Stimulated activated CD4-positive, alpha-beta T cell treated with anti-CD3 and anti-CD28 coated beads, Interleukin-2, amount 100 ng/mL, for 4 hours (primary cell): Measurements from ENCODE around the gene TM4SF18.
"Not testable (repeated sequence)": the region's sequence is repeated elsewhere in the genome, so short reads cannot be mapped to it uniquely, and the experiment has no call there.

Experiments
- DNase-seq: peaks from one replicate; pipeline ENCODE4 v3.0.0-alpha.2; 2020; ENCODE audit warnings: low read depth

Gene TM4SF18

GRCh38 chr3:149368674-149369497, 35.5 kb upstream of the TM4SF18 start:
- DNase-seq = no peak

DNA sequence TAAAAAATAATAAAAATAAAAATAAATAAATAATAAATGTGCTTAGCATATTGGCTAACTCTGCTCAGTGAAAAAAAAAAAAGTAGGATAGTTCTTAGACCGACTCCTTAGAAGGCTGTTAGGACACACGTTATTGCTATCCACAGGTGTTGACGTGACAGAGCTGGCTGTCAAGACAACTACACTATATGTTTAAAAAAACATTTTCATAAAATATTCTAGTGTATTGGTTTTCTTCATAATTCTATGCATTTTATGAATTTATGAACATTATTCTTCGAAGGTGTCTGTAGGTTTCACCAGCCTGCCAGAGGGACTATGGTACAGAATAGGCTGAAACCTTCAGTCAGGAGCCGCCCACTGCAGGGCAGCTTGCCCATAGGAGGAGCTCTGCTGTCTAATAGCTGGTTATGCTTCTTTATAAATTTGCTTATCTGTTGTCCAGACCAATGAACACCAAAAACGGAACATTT, 34.8 kb upstream of the TM4SF18 start:
- no peak for DNase-seq

DNA sequence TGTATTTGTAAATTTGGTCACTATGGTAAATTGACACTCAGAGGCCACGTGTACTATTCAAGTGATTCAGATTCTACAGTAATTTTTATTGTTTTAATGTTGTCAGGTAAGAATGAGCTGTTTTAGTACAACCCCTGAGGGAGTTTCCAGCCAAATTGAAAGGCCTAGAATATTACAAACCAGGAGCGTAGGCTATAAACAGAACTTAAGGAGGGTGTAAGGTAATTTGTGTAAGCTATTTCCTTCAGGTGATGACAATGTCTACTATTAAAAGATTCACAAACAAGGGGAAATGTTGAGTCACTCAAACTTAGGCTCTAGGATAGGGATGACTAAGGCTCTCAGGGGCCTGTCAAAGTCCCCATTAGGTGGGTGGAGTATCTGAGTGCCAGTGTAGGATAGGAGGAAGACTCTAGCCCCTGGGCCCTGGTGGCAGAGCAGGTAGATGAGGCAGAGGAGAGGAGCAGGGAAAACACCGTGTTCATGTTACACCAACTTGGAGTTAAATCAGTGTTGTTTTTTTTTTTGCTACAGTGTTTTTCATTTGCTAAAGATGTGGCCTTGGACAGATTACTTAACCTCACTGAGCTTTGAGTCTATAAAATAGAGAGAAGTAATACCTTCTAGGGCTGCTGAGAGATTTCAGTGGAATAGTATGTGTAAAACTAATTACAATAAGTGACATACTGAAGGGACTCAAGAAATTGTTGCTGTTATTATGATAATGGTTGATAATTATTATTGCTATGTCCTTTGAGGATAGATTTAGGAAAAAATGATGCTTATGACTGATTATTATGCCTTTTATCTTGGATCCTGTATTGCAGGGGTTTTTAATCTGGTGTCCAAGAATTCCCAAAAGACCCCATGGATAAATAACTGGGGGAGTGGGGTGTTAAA, 33.8 kb upstream of the TM4SF18 start:
- no peak for DNase-seq

DNA sequence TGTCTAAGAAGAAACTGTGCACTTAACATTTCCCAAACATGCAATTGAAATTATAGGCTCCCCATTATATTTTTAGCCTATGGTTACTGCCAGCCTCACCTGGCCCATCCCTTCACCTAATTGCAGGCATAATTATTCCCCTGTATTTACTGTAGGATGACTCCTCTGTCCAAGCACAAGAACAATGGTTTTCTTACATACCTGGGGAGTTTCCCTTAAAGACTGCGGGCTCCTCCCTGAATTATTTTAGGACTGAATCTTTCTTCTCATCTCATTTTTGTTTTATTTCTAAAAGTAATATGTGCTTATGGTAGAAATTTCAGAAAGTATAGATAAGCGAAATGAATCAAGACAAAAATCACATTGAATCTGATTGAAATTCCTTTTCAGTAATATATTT, 32.6 kb upstream of the TM4SF18 start:
- DNase-seq = no peak

GRCh38 chr3:149364624-149365023, 31.2 kb upstream of the TM4SF18 start:
- DNase-seq = no peak

GRCh38 chr3:149363053-149363452, 29.6 kb upstream of the TM4SF18 start:
- DNase-seq = no peak

DNA sequence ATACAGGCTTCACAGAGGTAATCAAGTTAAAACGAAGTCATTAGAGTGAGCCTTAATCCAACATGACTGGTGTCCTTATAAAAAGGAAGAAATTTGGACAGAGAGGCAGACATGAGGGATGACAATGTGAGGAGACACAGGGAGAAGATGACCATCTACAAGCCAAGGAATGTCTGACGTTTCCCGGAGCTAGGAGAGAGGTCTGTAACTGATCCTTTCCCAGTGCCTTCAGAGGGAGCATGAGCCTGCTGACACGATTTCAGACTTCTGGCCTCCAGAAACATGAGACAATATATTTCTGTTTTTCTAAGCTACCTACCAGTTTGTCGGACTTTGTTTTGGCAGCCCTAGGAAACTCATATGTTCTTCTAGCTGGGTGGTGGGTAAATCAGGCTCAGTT, 28.9 kb upstream of the TM4SF18 start:
- no peak for DNase-seq

DNA sequence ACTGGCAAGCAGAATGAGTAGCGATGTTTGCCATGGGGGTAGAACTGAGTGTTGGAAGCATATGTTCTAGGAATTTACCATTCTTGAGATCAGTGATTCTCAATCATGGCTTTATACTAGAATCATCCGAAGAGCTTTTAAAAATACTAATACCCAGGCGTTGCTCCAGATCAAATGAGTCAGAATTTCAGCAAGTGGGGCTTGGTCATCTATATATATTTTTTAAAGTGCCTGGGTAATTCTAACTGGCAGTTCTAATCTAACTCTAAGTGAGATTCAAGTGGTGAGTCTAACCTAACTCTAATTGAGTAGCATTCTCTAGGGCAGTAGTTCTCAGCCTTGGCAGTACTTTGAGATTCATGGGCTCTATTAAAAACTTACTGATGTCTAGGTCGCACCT, 23.2 kb upstream of the TM4SF18 start:
- no peak for DNase-seq

DNA sequence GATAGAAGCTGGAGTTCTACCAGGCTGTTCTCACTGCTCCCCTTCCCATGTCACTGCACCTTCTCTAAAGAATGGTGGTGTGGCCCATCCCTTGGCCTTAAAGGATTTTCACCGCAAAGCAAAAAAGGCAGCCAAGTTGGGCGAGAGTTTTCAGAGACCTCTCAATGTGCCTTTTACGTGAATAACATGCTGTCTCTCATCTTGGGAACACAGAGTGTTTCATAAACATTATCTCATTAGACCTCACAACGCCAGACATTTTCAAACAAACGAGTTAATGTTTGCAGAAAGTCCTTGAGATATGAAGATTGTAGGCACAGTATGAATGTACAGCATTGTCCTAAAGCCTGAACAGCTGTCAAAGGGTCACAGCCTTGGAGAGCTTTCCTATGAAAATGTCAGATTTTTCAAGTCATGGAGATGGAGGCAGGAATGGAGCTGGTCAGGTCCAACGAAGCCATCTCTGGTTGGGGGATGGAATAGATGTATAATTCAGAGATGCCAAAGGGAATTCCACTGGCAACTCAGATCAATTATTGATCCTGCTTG, 22.7 kb upstream of the TM4SF18 start:
- no peak for DNase-seq

DNA sequence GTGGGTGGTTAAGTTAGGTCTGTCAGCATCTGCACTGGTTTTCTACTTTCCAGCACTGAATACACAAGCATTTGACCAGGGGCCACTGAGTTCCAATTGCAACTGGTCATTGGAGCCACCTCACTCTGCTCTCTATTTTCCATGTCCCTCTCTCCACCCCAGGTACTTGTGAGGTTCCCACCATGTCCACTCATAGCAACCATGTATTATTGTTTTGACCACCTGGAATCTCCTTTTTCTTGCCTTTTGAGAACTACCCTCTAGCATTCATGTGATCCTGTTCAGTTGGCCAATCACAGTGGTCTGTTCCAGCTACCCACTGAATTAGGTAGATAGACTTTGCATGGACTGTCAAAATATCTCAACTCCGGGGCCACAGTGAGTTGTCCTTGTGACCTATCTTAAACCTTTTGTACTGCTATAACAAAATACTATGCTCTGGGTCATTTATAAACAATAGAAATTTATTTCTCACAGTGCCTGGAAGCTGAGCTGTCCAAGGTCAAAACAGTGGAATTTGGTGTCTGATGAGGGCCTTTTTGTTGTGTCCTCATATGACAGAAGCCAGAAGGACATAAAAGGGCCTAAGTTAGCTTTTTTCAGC, 20.2 kb upstream of the TM4SF18 start:
- no peak for DNase-seq

- DNase-seq = no peak
Observed at GRCh38 chr3:149352556-149352955, 19.1 kb upstream of the TM4SF18 start.

DNA sequence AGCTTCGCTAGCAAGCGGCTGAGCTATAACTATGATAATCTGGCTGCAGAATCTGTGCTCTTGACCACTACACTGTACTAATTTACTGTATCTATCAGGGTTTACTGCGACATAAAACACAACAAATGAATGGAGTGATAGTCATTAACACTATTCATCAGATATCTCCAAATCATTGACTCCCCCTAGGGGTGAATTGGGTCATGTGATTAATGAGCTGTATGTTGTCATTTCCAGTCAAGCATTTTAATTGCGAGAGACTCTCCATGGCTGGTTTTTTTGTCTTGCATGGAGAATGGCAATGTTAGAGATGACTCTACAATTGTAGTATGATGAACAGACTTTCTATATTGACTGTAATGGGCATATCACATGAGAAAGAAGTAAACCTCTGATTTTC, 10.5 kb upstream of the TM4SF18 start:
- DNase-seq = no peak

DNA sequence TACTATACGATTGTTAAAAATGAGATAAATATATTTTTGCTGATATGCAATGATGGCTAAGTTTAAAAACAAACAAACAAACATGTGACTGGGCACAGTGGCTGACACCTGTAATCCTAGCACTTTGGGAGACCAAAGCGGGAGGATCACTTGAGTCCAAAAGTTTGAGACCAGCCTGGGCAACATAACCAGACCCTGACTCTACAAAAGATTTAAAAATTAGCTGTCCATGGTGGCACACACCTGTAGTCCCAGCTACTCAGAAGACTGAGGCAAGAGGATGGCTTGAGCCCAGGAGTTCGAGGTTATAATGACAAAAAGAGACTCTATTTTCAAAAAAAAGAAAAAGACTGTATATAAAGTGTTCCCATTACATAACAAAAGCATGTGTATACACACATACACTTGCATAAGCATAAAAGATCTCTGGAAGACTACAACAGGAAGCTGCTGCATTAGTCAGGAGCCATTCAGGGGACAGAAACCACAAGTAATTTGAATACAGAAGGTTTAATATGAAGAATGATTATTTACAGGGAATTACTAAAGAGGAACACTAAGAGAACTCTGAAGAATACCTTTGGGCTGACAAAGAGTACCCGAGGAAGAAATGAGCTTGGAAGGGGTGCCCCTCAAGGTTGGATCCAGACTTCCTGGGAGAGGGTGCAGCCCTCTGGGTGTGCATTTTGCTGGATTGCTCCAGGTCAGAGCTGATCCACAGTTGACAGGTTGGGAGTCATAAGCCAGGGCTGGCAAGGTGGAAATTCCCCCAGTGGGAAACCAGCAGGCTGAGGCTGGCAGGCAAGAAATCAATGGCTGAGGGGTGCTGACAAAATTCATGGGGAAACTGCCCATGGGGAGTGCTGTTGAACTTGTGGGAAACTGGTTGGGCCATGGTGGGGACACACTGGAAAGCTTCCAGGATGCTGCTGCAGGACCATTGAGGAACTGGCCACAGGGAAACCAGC, 9.3 kb upstream of the TM4SF18 start:
- no peak for DNase-seq

GRCh38 chr3:149340310-149340933, 7.0 kb upstream of the TM4SF18 start:
- no peak for DNase-seq

DNA sequence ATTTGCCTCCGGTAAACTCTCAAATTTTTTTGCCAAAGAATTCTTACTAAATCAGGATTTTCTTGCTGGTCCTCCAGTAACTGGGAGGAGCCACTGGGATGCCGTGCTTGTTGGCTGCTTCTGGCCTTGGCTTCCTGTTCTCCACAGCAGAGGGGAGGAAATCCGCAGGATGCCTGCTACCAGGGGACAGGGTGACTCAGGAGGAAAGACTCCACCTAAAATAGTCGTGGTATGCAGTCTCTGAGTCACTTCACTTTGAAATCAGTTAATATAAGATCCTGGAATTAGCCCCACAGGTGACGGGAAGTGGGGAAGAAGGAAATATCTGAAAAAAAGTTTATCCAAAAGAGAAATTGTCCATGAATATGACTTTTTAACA, 6.5 kb upstream of the TM4SF18 start:
- no peak for DNase-seq

- DNase-seq = not testable (repeated sequence)
Observed at GRCh38 chr3:149337486-149337885, 4.0 kb upstream of the TM4SF18 start.

DNA sequence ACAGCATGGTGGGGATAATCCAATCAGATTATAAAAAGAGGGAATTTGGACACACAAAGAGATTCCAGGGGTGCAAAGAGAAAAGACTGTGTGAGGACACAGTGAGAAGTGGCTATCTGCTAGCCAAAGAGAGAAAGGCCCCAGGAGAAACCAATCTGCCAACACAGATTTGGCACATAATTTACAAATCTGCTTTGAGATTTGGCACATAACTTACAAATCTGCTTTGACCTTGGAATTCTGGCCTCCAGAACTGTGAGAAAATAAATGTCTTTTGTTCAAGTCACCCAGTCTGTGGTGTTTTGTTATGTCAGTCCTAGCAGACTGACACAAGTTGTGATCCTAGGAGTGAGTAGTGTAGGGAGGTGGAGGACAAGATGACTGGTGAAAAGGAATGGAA, 3.5 kb upstream of the TM4SF18 start:
- no peak for DNase-seq

DNA sequence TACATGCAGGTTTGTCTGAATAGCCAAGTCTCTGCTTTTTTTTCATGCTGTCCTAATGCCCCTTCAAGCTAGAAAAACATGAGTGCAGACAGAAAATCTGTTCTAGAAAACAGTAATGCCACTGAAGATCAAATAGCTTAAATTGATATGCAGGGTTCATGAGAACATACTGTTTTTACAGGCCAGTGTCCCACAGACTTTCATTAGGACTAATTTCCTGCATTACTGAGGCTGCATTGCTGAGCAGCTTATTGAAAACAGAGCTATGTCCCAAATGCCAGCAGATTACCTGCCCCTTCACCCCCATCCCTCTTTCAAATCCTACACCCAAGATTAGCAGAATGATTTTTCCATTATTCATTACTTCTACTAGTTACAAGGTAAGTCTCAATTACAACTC, 665 bp downstream of the TM4SF18 start:
- no peak for DNase-seq

DNA sequence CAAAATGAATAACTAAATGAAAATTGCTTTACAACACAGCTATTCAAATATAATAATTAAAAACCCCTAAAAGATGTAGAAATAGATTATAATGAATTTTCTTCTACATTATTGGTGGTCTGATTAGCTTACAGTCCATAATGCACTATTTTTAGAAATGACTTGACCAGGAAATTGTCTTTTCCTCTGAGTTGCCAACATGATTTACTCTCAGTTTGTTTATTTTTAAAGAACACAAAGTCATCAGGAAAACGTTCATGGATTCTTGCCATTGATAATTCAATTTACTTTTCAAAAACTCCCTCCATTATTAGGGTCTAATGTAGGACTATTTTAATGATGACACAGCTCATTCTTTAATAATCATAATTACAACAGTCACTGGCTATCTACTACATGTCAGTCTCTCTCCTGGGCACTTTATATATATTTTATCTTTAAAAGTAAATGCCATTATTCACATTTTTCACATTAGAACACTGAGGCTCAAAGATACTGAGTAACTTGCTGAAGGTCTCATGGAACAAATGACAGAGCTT, 1.1 kb downstream of the TM4SF18 start:
- DNase-seq = no peak

GRCh38 chr3:149331396-149331795, 2.0 kb downstream of the TM4SF18 start:
- DNase-seq = no peak
